Psoas muscle (tissue), 8 donors: ENCODE results near the gene DHODH. TPM values are rescaled to one million over a fixed set of nuclear protein-coding genes. Genes with fewer than 3 reads are reported as not detected.

ENCODE experiments used
- ATAC-seq, 4 donors: fragments of 200-7000 bp; cut with Tn5 transposase; one replicate each; pipeline ENCODE4 v1.9.1; 2020; ENCODE audit warnings: moderate library complexity in 3 of 4, mild to moderate bottlenecking in 2 of 4
- DNase-seq, 2 donors: peaks; one replicate each; pipeline ENCODE4 v3.0.0-alpha.2; 2020
- H3K27ac ChIP-seq: fragments of 200-600 bp; one replicate; pipeline ENCODE4 v1.8.0; 2022
- H3K27me3 ChIP-seq, 3 donors: fragments of 200-600 bp in 1 of 3; one replicate each; pipeline versions ENCODE4 v1.6.1 to v1.8.0; 2013 to 2022; ENCODE audit warnings: low read length in 2 of 3, mild to moderate bottlenecking in 2 of 3, moderate library complexity in 1 of 3; ENCODE audit not compliant: insufficient read depth in 3 of 3
- H3K36me3 ChIP-seq, 2 donors: fragments of 200-600 bp in 1 of 2; one replicate each; pipeline versions ENCODE4 v1.6.1 to v1.8.0; 2013 to 2022; ENCODE audit warnings: low read depth in 1 of 2, mild to moderate bottlenecking in 1 of 2, moderate library complexity in 1 of 2; ENCODE audit not compliant: insufficient read depth in 1 of 2
- H3K4me1 ChIP-seq: fragments of 200-600 bp; one replicate; pipeline ENCODE4 v1.8.0; 2022
- H3K4me3 ChIP-seq: fragments of 200-600 bp; one replicate; pipeline ENCODE4 v1.8.0; 2022; ENCODE audit warnings: mild to moderate bottlenecking
- H3K9me3 ChIP-seq: fragments of 200-600 bp; one replicate; pipeline ENCODE4 v1.8.0; 2022
- CTCF ChIP-seq: fragments of 200-600 bp; IDR thresholded peaks from one replicate; pipeline ENCODE4 v1.8.0; 2022; ENCODE audit warnings: antibody characterized with exemption
- WGBS, 3 donors: extraction: QIAGEN DNeasy Blood & Tissue Kit; methylation state at CpG; one replicate each; pipeline versions ENCODE4 v1.1.6 to v1.1.7; 2013; 5-methylcytosine and 5-hydroxymethylcytosine counted together
- intact Hi-C, 2 donors: fragments of 100-400 bp; cut with DNase I; formaldehyde crosslinking; loops; one replicate each; pipeline versions ENCODE4 v1.11.0 to v1.14.2; 2022
- polyA plus RNA-seq, 3 donors: library from polyadenylated mRNA; stranded (reverse); fragments of 200-250 nt; gene quantifications; one replicate each; pipeline ENCODE4 v1.2.3, GENCODE V29; 2013
- total RNA-seq, 4 donors: library from RNA; stranded (reverse); fragmentation: NEBNext Ultra II Directional in 2 of 4; extraction: Animal tissue kit (Norgen Biotek cat#: 25700) in 2 of 4; gene quantifications; one replicate each; pipeline versions ENCODE4 v1.2.1 to v1.2.4, GENCODE V29; 2021 to 2023
- donor health status: healthy with polysubstance abuse.
- donor health status: DM: no; HTN: no; CAD: no; lungs with moderate emphysema.
- donor health status: Bipolar disorder and iron deficiency.
- donor health status: healthy.
- donor health status: DM: yes; HTN: yes; CAD: no.
- donor health status: DM: no; HTN: no; CAD: no.
- donor health status: DM: no; HTN: no; CAD: no.
- donor health status: DM: yes; HTN: yes; CAD: no.

Gene DHODH
- total and polyA plus RNA-seq, 7 donors, result 7.3 to 13.4 (median 9.4) TPM

- H3K27ac ChIP-seq, result no peak overlapping the region
- intact Hi-C loops, result no loop called here
- H3K4me1 ChIP-seq, result no peaks in the 10 kb centered on the region
- ATAC-seq, result no peak
- peaks cover 7 to 84% of the 10 kb centered on the region in 2 donors for H3K36me3 ChIP-seq
- 94 to 95% (median 94%) methylated on average over 13 of the region's 13 CpGs for WGBS, 3 donors
- H3K4me3 ChIP-seq, result no peak overlapping the region
- H3K9me3 ChIP-seq, result no peaks in the 10 kb centered on the region
- no peaks in the 10 kb centered on the region for H3K27me3 ChIP-seq
- no peak for DNase-seq
- TF ChIP-seq CTCF, result no peak
These were observed 13.6 kb downstream of the DHODH start for GRCh38 chr16:72022127-72022526.

- intact Hi-C loops, result no loop called here
- 85 to 88% (median 86%) methylated on average over 10 of the region's 10 CpGs for WGBS, 3 donors
- TF ChIP-seq CTCF, result no peak
- DNase-seq, result no peak
- ATAC-seq, result peak in 1 of 4 donors; percentile 33
- H3K4me1 ChIP-seq, result no peaks in the 10 kb centered on the region
- no peaks in the 10 kb centered on the region for H3K27me3 ChIP-seq
- H3K9me3 ChIP-seq, result no peaks in the 10 kb centered on the region
- H3K36me3 ChIP-seq, result peaks cover 3 to 77% of the 10 kb centered on the region in 2 donors
- no peak overlapping the region for H3K4me3 ChIP-seq
- no peak overlapping the region for H3K27ac ChIP-seq
These were observed 15.4 kb downstream of the DHODH start for GRCh38 chr16:72023962-72024361.

- TF ChIP-seq CTCF, result no peak
- no peak overlapping the region for H3K4me3 ChIP-seq
- ATAC-seq (no peak), DNase-seq (no peak)
- no peaks in the 10 kb centered on the region for H3K27me3 ChIP-seq
- WGBS, 3 donors, result 77 to 84% (median 80%) methylated on average over 6 of the region's 6 CpGs
- no peaks in the 10 kb centered on the region for H3K4me1 ChIP-seq
- peaks cover 3 to 75% of the 10 kb centered on the region in 2 donors for H3K36me3 ChIP-seq
- no peak overlapping the region for H3K27ac ChIP-seq
- intact Hi-C loops, result no loop called here
- H3K9me3 ChIP-seq, result no peaks in the 10 kb centered on the region
These were observed 16.4 kb downstream of the DHODH start for GRCh38 chr16:72024862-72025382.

GRCh38 chr16:72025404-72026114, 17.0 kb downstream of the DHODH start:
- Histone ChIP-seq H3K4me3 (no peak overlapping the region), H3K4me1 (no peaks in the 10 kb centered on the region), H3K27me3 (no peaks in the 10 kb centered on the region), H3K36me3 (peaks cover 3 to 72% of the 10 kb centered on the region in 2 donors), H3K9me3 (no peaks in the 10 kb centered on the region), H3K27ac (no peak overlapping the region)
- intact Hi-C loops, result no loop called here
- ATAC-seq (no peak), DNase-seq (no peak)
- WGBS, 3 donors, result 85 to 86% (median 86%) methylated on average over 19 of the region's 19 CpGs
- no peak for TF ChIP-seq CTCF
